ENCODE data around the gene TMEM178B.

- TF ChIP-seq CTCF (IDR thresholded peaks at IDR 0.05) (no peak), EZH2 (IDR thresholded peaks at IDR 0.05; ENCODE audit: borderline replicate concordance, insufficient read depth, low read depth, low read length, poor library complexity, severe bottlenecking) (no peak)
Observed at GRCh38 chr7:141304291-141304690, 230.4 kb downstream of the TMEM178B start.

Data from B cell (primary cell).